NT2/D1 (cell line): ENCODE data around the gene NEUROD4.

Experiments
- SUZ12 ChIP-seq: IDR thresholded peaks from 2 replicates; pipeline ENCODE4 v1.6.1; 2011; ENCODE audit not compliant: insufficient read length, insufficient read depth; ENCODE audit errors: extremely low read depth
- YY1 ChIP-seq: IDR thresholded peaks from 2 replicates; pipeline ENCODE4 v1.6.1; 2011; ENCODE audit not compliant: insufficient read length, insufficient read depth
- ZNF274 ChIP-seq: IDR thresholded peaks from 2 replicates; pipeline ENCODE4 v1.6.1; 2011; ENCODE audit warnings: mild to moderate bottlenecking, low read depth, low read length

GRCh38 chr12:54970741-54971140 is 49.0 kb upstream of the NEUROD4 start:
- no peak for TF ChIP-seq SUZ12
- no peak for TF ChIP-seq ZNF274
- no peak for TF ChIP-seq YY1
